HT1080 (cell line): ENCODE data around the gene LRRC49. TPM values are rescaled to one million over a fixed set of nuclear protein-coding genes. Genes with fewer than 3 reads are reported as not detected.
"Not testable (repeated sequence)": the region's sequence is repeated elsewhere in the genome, so short reads cannot be mapped to it uniquely, and the experiment has no call there.

Experiments
- DNase-seq: peaks from one replicate; pipeline ENCODE4 v3.0.0-alpha.2; 2015; ENCODE audit warnings: low read depth
- polyA plus RNA-seq, 2 experiments: library from polyadenylated mRNA; depleted of rRNA; stranded (reverse); fragments of >200 nt; gene quantifications; 2 replicates each; pipeline ENCODE4 v1.2.3, GENCODE V29; 2015
- total RNA-seq: library from RNA; depleted of rRNA; stranded (reverse); fragments of >200 nt; shearing (Covaris generic); gene quantifications from 2 replicates; pipeline ENCODE4 v1.2.3, GENCODE V29; 2014; rRNA removed

LRRC49 gene
- 6.2 and 6.7 TPM in 2 replicates for total RNA-seq
- 5.2 and 5.3 TPM in 2 replicates for polyA plus RNA-seq (2015; cell fraction: cytosol; rRNA removed)
- polyA plus RNA-seq (2015; cell fraction: nucleus; rRNA removed) = 7.0 and 7.3 TPM in 2 replicates

GRCh38 chr15:70892002-70892911 lies at the start of gene LRRC49, which contains the start of gene THAP10:
LRRC49 (plus strand) TSS chr15:70892826; CDS start chr15:70892895, 69 bp downstream.
THAP10 (minus strand) TSS chr15:70892433; CDS start chr15:70892272, 161 bp downstream.
- peak; percentile 99 for DNase-seq

GRCh38 chr15:70845602-70846360 lies 46.8 kb upstream of the LRRC49 start:
- no peak for DNase-seq

- no peak for DNase-seq
Observed at GRCh38 chr15:70851889-70852288, 40.7 kb upstream of the LRRC49 start.

GRCh38 chr15:70852501-70853317 lies 39.9 kb upstream of the LRRC49 start:
- DNase-seq = peak; percentile 75

- DNase-seq = peak; percentile 52
Observed at GRCh38 chr15:70853318-70853972, 39.2 kb upstream of the LRRC49 start.

GRCh38 chr15:70853973-70854665 lies 38.5 kb upstream of the LRRC49 start, which contains the start of gene LARP6:
LARP6 (minus strand) TSS chr15:70854157; CDS start chr15:70854088, 69 bp downstream.
- peak; percentile 28 for DNase-seq

- DNase-seq = peak; percentile 56
Observed at GRCh38 chr15:70854666-70854976, 38.0 kb upstream of the LRRC49 start.

- no peak for DNase-seq
Observed at GRCh38 chr15:70855764-70856163, 36.9 kb upstream of the LRRC49 start.

GRCh38 chr15:70856177-70856883 lies 36.3 kb upstream of the LRRC49 start:
- DNase-seq = peak; percentile 27

- peak; percentile 95 for DNase-seq
Observed at GRCh38 chr15:70856884-70857561, 35.6 kb upstream of the LRRC49 start.

- DNase-seq = no peak
Observed at GRCh38 chr15:70857562-70858285, 34.9 kb upstream of the LRRC49 start.

GRCh38 chr15:70858614-70859321 lies 33.9 kb upstream of the LRRC49 start:
- not testable (repeated sequence) for DNase-seq

GRCh38 chr15:70859322-70859908 lies 33.2 kb upstream of the LRRC49 start:
- DNase-seq = no peak

- no peak for DNase-seq
Observed at GRCh38 chr15:70859998-70860397, 32.6 kb upstream of the LRRC49 start.

- peak; percentile 99 for DNase-seq
Observed at GRCh38 chr15:70863450-70864218, 29.0 kb upstream of the LRRC49 start.
